ENCODE results near the gene PEF1. TPM values are rescaled to one million over a fixed set of nuclear protein-coding genes. Genes with fewer than 3 reads are reported as not detected.

The PEF1 gene
- total and polyA plus RNA-seq, 2 experiments from 2014 or later = 71.3 to 97.5 TPM

DNA sequence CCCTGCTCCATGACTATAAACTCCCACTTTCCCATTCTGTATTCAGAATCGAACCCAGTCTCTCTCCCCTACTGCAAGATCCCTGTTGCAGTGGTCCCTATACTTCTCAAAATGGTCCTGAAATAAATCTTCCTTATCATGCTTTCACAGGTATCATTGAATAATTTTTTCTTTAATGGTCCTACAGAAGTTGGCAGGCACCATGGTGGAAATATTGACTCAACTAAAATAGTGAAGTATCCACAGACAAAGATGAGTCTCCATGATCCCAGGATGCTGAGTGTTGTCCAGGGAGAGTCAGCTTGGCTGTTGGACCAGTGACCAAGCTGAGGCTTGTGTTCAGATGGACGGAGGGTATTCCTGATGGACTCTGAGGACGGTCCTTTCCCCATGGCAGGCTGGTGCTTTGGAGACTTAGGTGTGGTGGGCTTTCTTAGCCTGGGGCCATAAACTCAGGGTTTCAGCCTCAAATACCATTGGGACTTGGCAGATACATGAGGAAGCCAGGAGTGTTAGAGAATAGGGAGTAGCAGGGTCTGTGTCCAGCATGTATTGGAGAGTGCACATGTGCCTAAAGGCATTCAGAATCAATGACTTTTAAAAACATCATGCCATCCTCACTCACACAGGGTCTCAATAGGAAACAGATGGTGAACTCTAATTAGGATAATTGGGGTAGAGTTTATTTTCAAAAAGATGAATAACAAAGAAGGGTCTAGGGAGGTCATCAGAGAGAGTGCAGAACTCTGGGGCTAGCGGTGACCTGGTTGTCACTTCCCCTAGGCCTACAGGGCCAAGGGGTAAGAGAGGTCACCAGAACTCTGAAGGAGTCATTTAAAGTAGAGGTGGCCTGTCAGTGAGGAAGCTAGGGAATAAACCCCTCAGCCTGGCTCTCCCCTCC lies 48.6 kb downstream of the PEF1 start:
- Histone ChIP-seq H3F3A (ENCODE audit: insufficient read depth) (no peaks in the 10 kb centered on the region), H3K9me2 (ENCODE audit: insufficient read depth) (no peaks in the 10 kb centered on the region), H3K9ac (no peak overlapping the region), H3K27me3 (replicated peaks; ENCODE audit: insufficient read depth) (no peaks in the 10 kb centered on the region), H3K4me3 (no peak overlapping the region), H3K79me2 (ENCODE audit: insufficient read depth) (no peaks in the 10 kb centered on the region), H3K4me2 (ENCODE audit: unreplicated experiment) (no peak overlapping the region), H3K36me3 (ENCODE audit: low read depth) (no peaks in the 10 kb centered on the region), H3K4me1 (ENCODE audit: insufficient read depth) (no peaks in the 10 kb centered on the region), H2AFZ (no peak overlapping the region), H3K27ac (no peak overlapping the region), H3K9me3 (ENCODE audit: low read depth) (no peaks in the 10 kb centered on the region), H4K20me1 (ENCODE audit: insufficient read depth) (no peaks in the 10 kb centered on the region)
- DNase-seq = no peak
- WGBS, 2 experiments (ENCODE audit: low coverage in 1 of 2, low lambda C conversion rate in 2 of 2, missing lambda C conversion rate in 2 of 2) = 83 to 94% methylated on average over 4 of the region's 4 CpGs
- in situ Hi-C loops (cut with MboI) = no loop called here
- TF ChIP-seq EZH2phosphoT487 (IDR thresholded peaks at IDR 0.05; ENCODE audit: insufficient read depth, low read depth) (no peak), EZH2 (IDR thresholded peaks at IDR 0.05; ENCODE audit: insufficient read depth, poor library complexity, severe bottlenecking) (no peak)

DNA sequence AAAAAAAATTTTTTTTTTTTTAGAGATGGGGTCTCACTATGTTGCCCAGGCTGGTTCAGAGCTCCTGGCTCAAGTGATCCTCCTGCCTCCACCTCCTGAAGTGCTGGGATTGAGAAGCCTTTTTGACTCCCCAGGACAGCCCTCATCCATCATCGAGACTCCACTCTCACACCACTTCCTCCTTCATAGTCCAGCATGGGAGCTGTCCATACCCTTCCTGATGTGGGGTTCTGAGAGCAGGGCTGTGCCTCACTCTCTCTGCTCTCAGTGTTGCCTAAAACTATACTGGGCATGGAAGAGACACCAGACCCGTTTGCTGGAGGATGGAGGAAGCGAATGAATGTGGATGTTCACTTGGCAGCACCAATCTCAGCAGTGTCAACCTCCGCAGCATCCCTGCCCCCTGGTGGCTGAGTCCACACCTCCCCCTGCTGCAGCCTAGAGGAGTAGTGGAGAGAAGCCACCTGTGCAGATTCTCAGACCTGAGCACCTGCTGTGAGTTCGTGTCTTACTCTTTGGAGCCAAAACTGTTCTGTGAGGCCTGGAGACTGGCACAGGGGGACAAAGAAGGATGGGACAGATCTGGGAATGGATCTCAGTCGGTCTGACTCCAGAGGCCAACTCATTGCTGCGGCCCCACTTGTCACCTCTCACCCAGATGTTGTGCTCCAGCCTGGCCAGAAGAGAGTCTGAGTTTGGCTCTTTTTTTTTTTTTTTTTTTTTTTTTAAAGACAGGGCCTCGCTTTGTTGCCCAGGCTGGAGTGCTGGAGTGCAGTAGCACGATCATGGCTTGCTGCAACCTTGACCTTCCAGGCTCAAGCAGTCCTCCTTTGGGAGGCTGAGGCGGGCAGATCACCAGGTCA lies 50.7 kb downstream of the PEF1 start:
- no peaks in the 10 kb centered on the region for H3K27me3 ChIP-seq (replicated peaks; ENCODE audit: insufficient read depth)
- H3K4me2 ChIP-seq (ENCODE audit: unreplicated experiment) = no peak overlapping the region
- H3F3A ChIP-seq (ENCODE audit: insufficient read depth) = no peaks in the 10 kb centered on the region
- no peaks in the 10 kb centered on the region for H4K20me1 ChIP-seq (ENCODE audit: insufficient read depth)
- H3K9ac ChIP-seq = no peak overlapping the region
- H2AFZ ChIP-seq = no peak overlapping the region
- no peaks in the 10 kb centered on the region for H3K36me3 ChIP-seq (ENCODE audit: low read depth)
- in situ Hi-C loops (cut with MboI) = no loop called here
- no peaks in the 10 kb centered on the region for H3K4me1 ChIP-seq (ENCODE audit: insufficient read depth)
- TF ChIP-seq EZH2 (IDR thresholded peaks at IDR 0.05; ENCODE audit: insufficient read depth, poor library complexity, severe bottlenecking) (no peak), EZH2phosphoT487 (IDR thresholded peaks at IDR 0.05; ENCODE audit: insufficient read depth, low read depth) (no peak)
- DNase-seq = peak; percentile 83
- H3K79me2 ChIP-seq (ENCODE audit: insufficient read depth) = no peaks in the 10 kb centered on the region
- no peaks in the 10 kb centered on the region for H3K9me2 ChIP-seq (ENCODE audit: insufficient read depth)
- H3K27ac ChIP-seq = no peak overlapping the region
- no peak overlapping the region for H3K4me3 ChIP-seq
- WGBS, 2 experiments (ENCODE audit: low coverage in 1 of 2, low lambda C conversion rate in 2 of 2, missing lambda C conversion rate in 2 of 2) = 39 to 45% methylated on average over 9 to 10 of the region's 10 CpGs
- no peaks in the 10 kb centered on the region for H3K9me3 ChIP-seq (ENCODE audit: low read depth)

DNA sequence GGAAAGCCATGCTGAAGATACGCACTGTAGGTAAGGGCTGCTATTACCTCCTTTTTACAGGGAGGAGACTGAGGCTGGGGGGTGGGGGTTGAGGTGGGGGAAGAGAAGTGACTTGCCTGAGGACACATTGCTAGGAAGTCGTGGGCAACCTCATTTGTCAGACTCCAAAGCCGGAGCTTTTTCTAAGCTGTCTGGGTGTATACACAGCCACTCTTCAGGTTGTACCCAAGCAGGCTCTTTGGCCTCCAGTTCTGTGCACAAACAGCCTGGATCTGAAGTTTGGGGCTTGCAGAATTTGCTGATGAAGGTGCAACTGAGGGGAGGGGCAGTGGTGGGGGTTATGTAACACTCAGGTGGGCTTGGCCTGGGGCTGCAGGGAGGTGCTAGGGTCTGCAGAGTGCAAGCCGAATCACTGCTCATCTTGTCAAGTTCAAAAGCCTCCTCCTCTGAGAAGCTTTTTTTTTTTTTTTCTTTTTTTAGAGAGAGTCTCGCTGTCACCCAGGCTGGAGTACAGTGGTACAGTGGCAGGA lies 51.5 kb downstream of the PEF1 start:
- H4K20me1 ChIP-seq (ENCODE audit: insufficient read depth) = no peaks in the 10 kb centered on the region
- H3K4me2 ChIP-seq (ENCODE audit: unreplicated experiment) = no peak overlapping the region
- WGBS, 2 experiments (ENCODE audit: low coverage in 1 of 2, low lambda C conversion rate in 2 of 2, missing lambda C conversion rate in 2 of 2) = 94 to 97% methylated on average over 3 to 5 of the region's 5 CpGs
- no peaks in the 10 kb centered on the region for H3K9me3 ChIP-seq (ENCODE audit: low read depth)
- H3K27ac ChIP-seq = no peak overlapping the region
- H3K9me2 ChIP-seq (ENCODE audit: insufficient read depth) = no peaks in the 10 kb centered on the region
- in situ Hi-C loops (cut with MboI) = no loop called here
- no peak overlapping the region for H3K9ac ChIP-seq
- no peak overlapping the region for H2AFZ ChIP-seq
- H3F3A ChIP-seq (ENCODE audit: insufficient read depth) = no peaks in the 10 kb centered on the region
- no peak for TF ChIP-seq EZH2 (IDR thresholded peaks at IDR 0.05; ENCODE audit: insufficient read depth, poor library complexity, severe bottlenecking)
- no peak for TF ChIP-seq EZH2phosphoT487 (IDR thresholded peaks at IDR 0.05; ENCODE audit: insufficient read depth, low read depth)
- H3K27me3 ChIP-seq (replicated peaks; ENCODE audit: insufficient read depth) = no peaks in the 10 kb centered on the region
- DNase-seq = no peak
- peaks cover 4% of the 10 kb centered on the region; the same call in 1 of the 2 replicates for H3K4me1 ChIP-seq (ENCODE audit: insufficient read depth)
- H3K4me3 ChIP-seq = no peak overlapping the region
- no peaks in the 10 kb centered on the region for H3K79me2 ChIP-seq (ENCODE audit: insufficient read depth)
- no peaks in the 10 kb centered on the region for H3K36me3 ChIP-seq (ENCODE audit: low read depth)

DNA sequence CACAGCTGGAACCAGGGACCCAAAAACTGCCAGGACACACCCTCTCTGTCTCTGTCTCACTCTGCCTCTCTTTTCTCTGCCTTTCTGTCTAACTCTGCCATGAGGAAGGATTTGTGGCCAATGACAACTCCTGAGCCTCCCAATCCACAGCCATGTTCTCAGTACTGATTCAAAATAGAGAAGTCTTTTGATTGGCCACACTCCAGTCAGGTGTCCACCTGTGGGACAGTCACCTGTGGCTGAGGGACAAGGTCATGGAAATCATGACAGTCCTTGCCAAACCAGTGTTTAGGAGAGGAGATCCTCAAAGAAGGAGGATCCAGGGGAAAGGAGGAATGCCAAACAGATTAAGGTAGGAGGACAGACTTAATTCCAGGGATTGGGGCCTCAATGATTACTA lies 52.5 kb downstream of the PEF1 start:
- no peaks in the 10 kb centered on the region for H3K27me3 ChIP-seq (replicated peaks; ENCODE audit: insufficient read depth)
- DNase-seq = no peak
- H3K9ac ChIP-seq = no peak overlapping the region
- H3K4me1 ChIP-seq (ENCODE audit: insufficient read depth) = peaks cover 6% of the 10 kb centered on the region; the same call in 1 of the 2 replicates
- no peak overlapping the region for H3K4me2 ChIP-seq (ENCODE audit: unreplicated experiment)
- H3K9me3 ChIP-seq (ENCODE audit: low read depth) = no peaks in the 10 kb centered on the region
- no peak overlapping the region for H3K27ac ChIP-seq
- H3K9me2 ChIP-seq (ENCODE audit: insufficient read depth) = no peaks in the 10 kb centered on the region
- H4K20me1 ChIP-seq (ENCODE audit: insufficient read depth) = no peaks in the 10 kb centered on the region
- TF ChIP-seq EZH2 (IDR thresholded peaks at IDR 0.05; ENCODE audit: insufficient read depth, poor library complexity, severe bottlenecking) (no peak), EZH2phosphoT487 (IDR thresholded peaks at IDR 0.05; ENCODE audit: insufficient read depth, low read depth) (no peak)
- no peaks in the 10 kb centered on the region for H3K36me3 ChIP-seq (ENCODE audit: low read depth)
- no peaks in the 10 kb centered on the region for H3K79me2 ChIP-seq (ENCODE audit: insufficient read depth)
- H3K4me3 ChIP-seq = no peak overlapping the region
- H3F3A ChIP-seq (ENCODE audit: insufficient read depth) = no peaks in the 10 kb centered on the region
- in situ Hi-C loops (cut with MboI) = no loop called here
- no peak overlapping the region for H2AFZ ChIP-seq
